Stimulated activated CD4-positive, alpha-beta T cell treated with anti-CD3 and anti-CD28 coated beads, Interleukin-2, amount 100 ng/mL, for 48 hours (primary cell): ENCODE results near the gene TXNL4B.

Experiments used
- DNase-seq, 2 donors: peaks; one replicate each; pipeline ENCODE4 v3.0.0-alpha.2; 2020

Gene TXNL4B

GRCh38 chr16:72093448-72094265, at the start of gene TXNL4B, which contains the start of gene DHX38:
Gene TXNL4B (minus strand): TSS chr16:72093620. CDS start chr16:72090749, 2,871 bp downstream.
Gene DHX38 (plus strand): TSS chr16:72093847. CDS start chr16:72096158, 2,311 bp downstream.
- DNase-seq: peak; percentile 78 to 83

GRCh38 chr16:72142476-72142875, 49.1 kb upstream of the TXNL4B start:
- DNase-seq: no peak

- no peak for DNase-seq
Observed at GRCh38 chr16:72139908-72140307, 46.5 kb upstream of the TXNL4B start.

- no peak for DNase-seq
Observed at GRCh38 chr16:72138064-72138572, 44.7 kb upstream of the TXNL4B start.

- no peak for DNase-seq
Observed at GRCh38 chr16:72137380-72138063, 44.1 kb upstream of the TXNL4B start.

- no peak for DNase-seq
Observed at GRCh38 chr16:72134507-72134906, 41.1 kb upstream of the TXNL4B start.

- no peak for DNase-seq
Observed at GRCh38 chr16:72132726-72133125, 39.3 kb upstream of the TXNL4B start.

GRCh38 chr16:72131036-72131435, 37.6 kb upstream of the TXNL4B start:
- no peak for DNase-seq

- DNase-seq: no peak
Observed at GRCh38 chr16:72129976-72130656, 36.7 kb upstream of the TXNL4B start.

- DNase-seq: no peak
Observed at GRCh38 chr16:72128701-72129100, 35.3 kb upstream of the TXNL4B start.

- no peak for DNase-seq
Observed at GRCh38 chr16:72126429-72126765, 33.0 kb upstream of the TXNL4B start.

GRCh38 chr16:72125635-72126428, 32.4 kb upstream of the TXNL4B start:
- no peak for DNase-seq

- DNase-seq: peak; percentile 56 to 62
Observed at GRCh38 chr16:72124761-72125634, 31.6 kb upstream of the TXNL4B start.

- no peak for DNase-seq
Observed at GRCh38 chr16:72124148-72124547, 30.7 kb upstream of the TXNL4B start.

GRCh38 chr16:72123426-72123825, 30.0 kb upstream of the TXNL4B start:
- no peak for DNase-seq

- DNase-seq: no peak
Observed at GRCh38 chr16:72122916-72123315, 29.5 kb upstream of the TXNL4B start.

GRCh38 chr16:72122308-72122707, 28.9 kb upstream of the TXNL4B start:
- no peak for DNase-seq

GRCh38 chr16:72120026-72120425, 26.6 kb upstream of the TXNL4B start:
- DNase-seq: no peak

GRCh38 chr16:72113616-72113945, 20.2 kb upstream of the TXNL4B start:
- DNase-seq: no peak

- no peak for DNase-seq
Observed at GRCh38 chr16:72112906-72113615, 19.6 kb upstream of the TXNL4B start.

- no peak for DNase-seq
Observed at GRCh38 chr16:72112452-72112792, 19.0 kb upstream of the TXNL4B start.
